BLaER1 treated with 17β-estradiol and CSF1 and Interleukin-3, amounts not matched to agents 10 nM and 100 nM (cell line): ENCODE measurements around the gene ARSK.
"Not testable (repeated sequence)": the region's sequence is repeated elsewhere in the genome, so short reads cannot be mapped to it uniquely, and the experiment has no call there.

Source experiments
- H3K27ac ChIP-seq, 11 experiments: shearing (Covaris generic); formaldehyde crosslinking; 2 replicates each; pipeline ENCODE4 v1.8.1; 2022
- H3K27me3 ChIP-seq, 11 experiments: shearing (Covaris generic); formaldehyde crosslinking; 2 replicates each; pipeline ENCODE4 v1.8.1; 2022
- H3K36me3 ChIP-seq, 11 experiments: shearing (Covaris generic); formaldehyde crosslinking; 2 replicates each; pipeline ENCODE4 v1.8.1; 2022
- H3K4me1 ChIP-seq, 10 experiments: shearing (Covaris generic); formaldehyde crosslinking; 2 replicates each; pipeline ENCODE4 v1.8.1; 2022
- H3K4me2 ChIP-seq, 11 experiments: shearing (Covaris generic); formaldehyde crosslinking; 2 replicates each; pipeline ENCODE4 v1.8.1; 2022
- H3K4me3 ChIP-seq, 10 experiments: shearing (Covaris generic); formaldehyde crosslinking; 2 replicates each; pipeline ENCODE4 v1.8.1; 2022
- H3K9ac ChIP-seq, 11 experiments: shearing (Covaris generic); formaldehyde crosslinking; 2 replicates each; pipeline ENCODE4 v1.8.1; 2022
- H3K9me3 ChIP-seq, 11 experiments: shearing (Covaris generic); formaldehyde crosslinking; replicated peaks in 1 of 11; 2 replicates each; pipeline ENCODE4 v1.8.1; 2022
- H4K20me1 ChIP-seq, 11 experiments: shearing (Covaris generic); formaldehyde crosslinking; 2 replicates each; pipeline ENCODE4 v1.8.1; 2022
- Cebpa-rat ChIP-seq, 11 experiments: shearing (Covaris generic); IDR thresholded peaks; 2 replicates each; pipeline ENCODE4 v1.8.1; 2022

Gene ARSK

DNA sequence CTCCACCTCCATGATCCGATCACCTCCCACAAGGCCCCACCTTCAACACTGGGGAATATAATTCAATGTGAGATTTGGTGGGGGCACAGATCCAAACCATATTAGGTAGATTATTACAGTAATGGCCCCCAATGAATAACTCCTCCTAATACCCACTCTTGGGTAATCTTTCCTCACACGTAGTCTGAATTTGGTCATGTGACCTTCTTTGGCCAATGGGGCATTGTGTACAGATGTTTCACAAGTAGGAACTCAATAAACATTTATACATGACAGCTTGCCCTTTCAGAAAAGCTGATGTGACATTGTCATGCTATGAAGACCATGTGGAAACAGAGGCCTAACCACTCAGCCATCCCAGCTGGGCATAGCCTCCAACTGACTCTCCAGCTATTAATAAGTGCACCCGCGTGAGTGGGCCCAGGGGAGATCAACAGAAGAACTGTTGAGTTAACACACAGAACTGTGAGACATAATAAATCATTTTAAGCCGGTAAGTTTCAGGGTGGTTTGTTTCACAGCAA lies 75.6 kb downstream of the ARSK start:
- Histone ChIP-seq H3K27ac (peak overlapping the region in 3 of 11 experiments; percentile 1 to 33 (median 7); a peak in 1 of 22 replicates), H4K20me1 (no peaks in the 10 kb centered on the region), H3K36me3 (no peaks in the 10 kb centered on the region), H3K27me3 (no peaks in the 10 kb centered on the region), H3K9me3 (peaks cover 0 to 19% (median 10%) of the 10 kb centered on the region in 11 experiments; a peak in 11 of 22 replicates), H3K4me3 (no peak overlapping the region), H3K9ac (no peak overlapping the region), H3K4me1 (peaks cover 17 to 44% (median 36%) of the 10 kb centered on the region in 10 experiments; a peak in 19 of 20 replicates), H3K4me2 (peak overlapping the region in 10 of 11 experiments; percentile 0 to 69 (median 58); a peak in 17 of 22 replicates)
- no peak for TF ChIP-seq Cebpa-rat (IDR thresholded peaks at IDR 0.05)

DNA sequence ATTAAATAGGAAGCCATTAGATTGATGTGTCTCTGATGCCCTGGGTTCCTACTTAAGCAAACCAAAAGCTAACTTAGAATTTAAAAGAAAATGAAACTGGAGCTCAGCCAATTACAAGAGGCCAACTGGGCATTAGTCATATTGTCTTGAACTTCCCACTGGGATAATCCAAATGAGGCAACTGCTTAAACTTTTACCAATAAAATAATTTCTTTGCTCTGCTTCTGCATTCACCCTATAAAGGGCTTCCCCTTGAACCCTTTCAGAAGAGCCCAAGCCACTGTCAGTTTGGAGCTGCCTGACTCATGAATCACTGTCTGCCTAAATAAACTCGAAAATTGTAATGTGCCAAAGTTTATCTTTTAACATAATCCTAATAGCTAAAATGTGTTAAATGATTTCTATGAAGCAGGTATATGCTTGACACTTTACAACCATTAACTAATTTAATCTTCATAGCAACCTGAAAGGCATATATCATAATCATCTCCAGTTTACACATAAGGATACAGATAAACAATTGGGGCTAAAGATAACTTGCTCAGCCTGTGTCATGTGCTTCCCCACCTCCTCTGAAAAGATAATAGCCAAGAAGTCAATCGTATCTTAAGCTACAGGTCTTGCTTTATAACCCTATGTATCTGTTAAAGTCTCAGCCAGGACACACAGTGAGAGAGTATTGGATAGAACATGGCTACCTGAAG lies 76.5 kb downstream of the ARSK start:
- H3K27me3 ChIP-seq: no peaks in the 10 kb centered on the region
- peaks cover 0 to 19% (median 10%) of the 10 kb centered on the region in 11 experiments; a peak in 11 of 22 replicates for H3K9me3 ChIP-seq
- H3K27ac ChIP-seq: peak overlapping the region in 5 of 11 experiments; percentile 7 to 44 (median 22); a peak in 4 of 22 replicates
- H4K20me1 ChIP-seq: no peaks in the 10 kb centered on the region
- no peak overlapping the region for H3K4me3 ChIP-seq
- no peaks in the 10 kb centered on the region for H3K36me3 ChIP-seq
- H3K4me2 ChIP-seq: peak overlapping the region; percentile 19 to 69 (median 57); a peak in 20 of 22 replicates
- no peak overlapping the region for H3K9ac ChIP-seq
- TF ChIP-seq Cebpa-rat (IDR thresholded peaks at IDR 0.05): no peak
- H3K4me1 ChIP-seq: peaks cover 17 to 44% (median 36%) of the 10 kb centered on the region in 10 experiments; a peak in 19 of 20 replicates

DNA sequence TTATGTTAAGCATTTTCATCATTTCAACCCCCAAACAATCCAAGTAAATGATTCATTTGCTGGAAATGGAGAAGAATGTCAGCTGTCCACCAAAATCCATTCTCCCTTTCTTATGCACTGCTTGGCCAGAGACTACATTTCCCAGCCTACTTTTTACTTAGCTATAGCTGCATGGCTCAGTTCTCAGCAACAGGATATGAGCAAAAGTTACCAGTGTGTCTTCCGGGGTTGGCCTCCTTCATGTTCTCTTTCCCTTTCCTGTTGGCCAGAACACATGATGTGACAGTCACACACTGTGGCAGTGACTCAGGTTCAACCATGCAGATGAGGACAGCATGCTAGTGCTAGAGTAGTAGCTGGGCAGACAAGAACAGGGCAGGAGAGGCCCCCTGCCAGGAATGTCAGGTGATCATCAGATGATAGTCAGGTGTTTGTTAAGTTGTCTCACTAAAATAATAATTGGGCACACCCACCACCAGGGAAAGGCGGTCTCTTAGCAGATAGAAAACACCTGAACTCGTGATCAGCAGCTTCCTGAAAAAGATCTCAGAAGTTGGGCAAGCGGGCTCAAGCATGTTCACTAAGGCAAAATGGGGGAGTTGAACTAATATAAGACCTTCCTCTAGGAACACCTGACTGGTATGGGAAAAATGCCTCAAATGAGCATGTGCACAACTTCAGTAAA lies 77.2 kb downstream of the ARSK start:
- Histone ChIP-seq H3K4me3 (no peak overlapping the region), H4K20me1 (no peaks in the 10 kb centered on the region), H3K36me3 (no peaks in the 10 kb centered on the region), H3K9me3 (peaks cover 0 to 19% (median 10%) of the 10 kb centered on the region in 11 experiments; a peak in 11 of 22 replicates), H3K27ac (peak overlapping the region in 10 of 11 experiments; percentile 18 to 64 (median 44); a peak in 15 of 22 replicates), H3K9ac (no peak overlapping the region), H3K27me3 (no peaks in the 10 kb centered on the region), H3K4me2 (peak overlapping the region; percentile 19 to 69 (median 57); a peak in 20 of 22 replicates), H3K4me1 (peaks cover 17 to 44% (median 36%) of the 10 kb centered on the region in 10 experiments; a peak in 19 of 20 replicates)
- TF ChIP-seq Cebpa-rat (IDR thresholded peaks at IDR 0.05): no peak

DNA sequence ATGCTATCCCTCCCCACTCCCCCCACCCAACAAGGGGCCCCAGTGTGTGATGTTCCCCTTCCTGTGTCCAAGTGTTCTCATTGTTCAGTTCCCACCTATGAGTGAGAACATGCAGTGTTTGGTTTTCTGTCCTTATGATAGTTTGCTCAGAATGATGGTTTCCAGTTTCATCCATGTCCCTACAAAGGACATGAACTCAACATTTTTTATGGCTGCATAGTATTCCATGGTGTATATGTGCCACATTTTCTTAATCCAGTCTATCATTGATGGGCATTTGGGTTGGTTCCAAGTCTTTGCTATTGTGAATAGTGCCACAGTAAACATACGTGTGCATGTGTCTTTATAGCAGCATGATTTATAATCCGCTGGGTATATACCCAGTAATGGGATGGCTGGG lies 78.0 kb downstream of the ARSK start:
- not testable (repeated sequence) for H3K27ac ChIP-seq, H3K36me3 ChIP-seq, H3K4me2 ChIP-seq, H3K9ac ChIP-seq, H3K27me3 ChIP-seq, H4K20me1 ChIP-seq, H3K4me3 ChIP-seq
- Histone ChIP-seq H3K4me1 (peaks cover 17 to 44% (median 36%) of the 10 kb centered on the region in 10 experiments; a peak in 19 of 20 replicates), H3K9me3 (peaks cover 0 to 19% (median 10%) of the 10 kb centered on the region in 11 experiments; a peak in 11 of 22 replicates)

DNA sequence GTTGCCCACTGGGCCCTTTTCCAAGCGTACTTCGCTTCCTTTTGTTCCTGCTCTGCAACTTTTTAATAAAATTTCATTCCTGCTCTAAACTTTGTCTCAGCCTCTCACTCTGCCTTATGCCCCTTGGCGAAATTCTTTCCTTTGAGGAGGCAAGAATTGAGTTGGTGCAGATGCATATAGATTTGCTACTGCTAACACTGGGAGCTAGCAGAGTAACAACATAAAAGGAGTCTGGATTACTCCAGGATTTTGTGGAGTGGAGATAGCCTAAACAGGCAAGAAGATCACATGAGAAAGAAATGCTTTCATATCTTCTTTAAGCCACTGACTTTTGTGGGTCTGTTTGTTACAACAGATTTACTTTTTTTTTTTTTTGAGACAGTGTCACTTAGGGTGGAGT lies 78.8 kb downstream of the ARSK start:
- no peak for TF ChIP-seq Cebpa-rat (IDR thresholded peaks at IDR 0.05)
- peaks cover 17 to 37% (median 30%) of the 10 kb centered on the region in 10 experiments; a peak in 19 of 20 replicates for H3K4me1 ChIP-seq
- no peak overlapping the region for H3K27ac ChIP-seq
- H3K9me3 ChIP-seq: peaks cover 0 to 14% (median 7%) of the 10 kb centered on the region in 11 experiments; a peak in 11 of 22 replicates
- no peak overlapping the region for H3K9ac ChIP-seq
- H3K4me2 ChIP-seq: no peak overlapping the region
- H3K4me3 ChIP-seq: no peak overlapping the region
- no peaks in the 10 kb centered on the region for H4K20me1 ChIP-seq
- H3K27me3 ChIP-seq: no peaks in the 10 kb centered on the region
- H3K36me3 ChIP-seq: no peaks in the 10 kb centered on the region

DNA sequence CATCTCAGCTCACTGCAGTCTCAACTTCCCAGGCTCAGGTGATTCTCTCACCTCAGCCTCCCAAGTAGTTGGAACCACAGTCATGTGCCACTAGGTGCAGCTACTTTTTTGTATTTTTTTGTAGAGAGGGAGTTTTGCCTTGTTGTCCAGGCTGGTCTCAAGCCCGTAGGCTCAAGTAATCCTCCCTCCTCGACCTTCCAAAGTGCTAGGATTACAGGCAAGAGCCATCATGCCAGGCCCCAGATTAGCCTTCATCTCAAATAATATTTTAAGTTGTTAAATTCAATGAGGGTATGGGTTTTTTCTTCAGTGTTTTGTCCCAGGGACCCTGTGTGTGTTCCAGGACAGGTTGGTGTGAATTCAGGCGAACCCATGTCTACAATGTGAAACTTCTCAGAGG lies 79.2 kb downstream of the ARSK start:
- H3K4me3 ChIP-seq: no peak overlapping the region
- peaks cover 0 to 12% (median 5%) of the 10 kb centered on the region in 11 experiments; a peak in 10 of 22 replicates for H3K9me3 ChIP-seq
- H3K27ac ChIP-seq: no peak overlapping the region
- H3K4me1 ChIP-seq: peaks cover 15 to 33% (median 26%) of the 10 kb centered on the region in 10 experiments; a peak in 18 of 20 replicates
- no peak overlapping the region for H3K9ac ChIP-seq
- TF ChIP-seq Cebpa-rat (IDR thresholded peaks at IDR 0.05): no peak
- H4K20me1 ChIP-seq: no peaks in the 10 kb centered on the region
- no peaks in the 10 kb centered on the region for H3K36me3 ChIP-seq
- H3K4me2 ChIP-seq: no peak overlapping the region
- no peaks in the 10 kb centered on the region for H3K27me3 ChIP-seq

DNA sequence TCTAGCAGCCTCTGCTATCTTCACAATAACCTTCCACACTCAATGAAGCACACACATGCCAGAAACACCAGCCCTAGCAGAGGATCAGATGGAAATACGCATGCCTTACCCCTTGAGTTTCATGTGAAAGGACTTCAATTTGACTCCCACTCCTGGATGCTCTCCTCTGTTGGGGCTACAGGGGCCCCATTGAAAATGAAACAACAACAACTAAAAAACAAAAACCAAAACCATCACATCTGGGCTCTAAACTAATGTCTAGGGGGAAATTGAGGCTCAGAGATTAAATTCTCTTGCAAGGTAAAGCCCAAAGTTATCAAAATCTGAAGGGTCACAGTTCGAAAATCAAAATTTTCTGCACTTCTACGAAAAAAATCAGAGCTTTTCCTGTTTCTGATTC lies 83.7 kb downstream of the ARSK start:
- no peaks in the 10 kb centered on the region for H3K9me3 ChIP-seq
- H3K27me3 ChIP-seq: no peaks in the 10 kb centered on the region
- no peaks in the 10 kb centered on the region for H3K36me3 ChIP-seq
- H4K20me1 ChIP-seq: no peaks in the 10 kb centered on the region
- H3K27ac ChIP-seq: no peak overlapping the region
- no peak overlapping the region for H3K4me3 ChIP-seq
- H3K9ac ChIP-seq: no peak overlapping the region
- no peaks in the 10 kb centered on the region for H3K4me1 ChIP-seq
- TF ChIP-seq Cebpa-rat (IDR thresholded peaks at IDR 0.05): no peak
- no peak overlapping the region for H3K4me2 ChIP-seq

DNA sequence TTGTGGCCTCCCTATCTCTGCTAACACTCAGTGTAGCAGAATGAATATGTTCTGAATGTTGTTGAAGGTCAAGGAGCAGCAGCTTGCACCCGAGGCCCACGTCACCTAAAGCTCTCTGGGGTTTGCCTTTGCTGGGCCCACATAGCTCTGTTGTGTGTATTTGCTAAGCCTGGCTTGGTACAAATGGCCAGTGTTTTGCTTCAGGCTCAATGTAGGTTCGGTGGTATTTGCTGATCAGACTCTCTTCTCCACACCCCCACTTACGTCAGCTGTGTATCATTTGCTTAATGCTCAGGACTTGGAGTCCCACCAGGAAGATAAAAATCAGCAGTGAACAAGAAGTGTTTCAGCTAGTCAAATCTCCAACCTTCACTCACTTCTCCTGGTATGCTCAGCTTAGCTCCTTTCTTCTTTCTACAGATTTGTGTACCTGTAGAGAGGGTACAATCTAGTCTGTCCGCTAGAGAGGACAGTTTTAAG lies 86.9 kb downstream of the ARSK start:
- H4K20me1 ChIP-seq: no peaks in the 10 kb centered on the region
- no peaks in the 10 kb centered on the region for H3K27me3 ChIP-seq
- H3K4me2 ChIP-seq: no peak overlapping the region
- H3K4me1 ChIP-seq: peaks cover 3 to 20% (median 13%) of the 10 kb centered on the region in 10 experiments; a peak in 18 of 20 replicates
- H3K9ac ChIP-seq: no peak overlapping the region
- no peaks in the 10 kb centered on the region for H3K36me3 ChIP-seq
- H3K9me3 ChIP-seq: no peaks in the 10 kb centered on the region
- no peak overlapping the region for H3K4me3 ChIP-seq
- no peak for TF ChIP-seq Cebpa-rat (IDR thresholded peaks at IDR 0.05)
- no peak overlapping the region for H3K27ac ChIP-seq

DNA sequence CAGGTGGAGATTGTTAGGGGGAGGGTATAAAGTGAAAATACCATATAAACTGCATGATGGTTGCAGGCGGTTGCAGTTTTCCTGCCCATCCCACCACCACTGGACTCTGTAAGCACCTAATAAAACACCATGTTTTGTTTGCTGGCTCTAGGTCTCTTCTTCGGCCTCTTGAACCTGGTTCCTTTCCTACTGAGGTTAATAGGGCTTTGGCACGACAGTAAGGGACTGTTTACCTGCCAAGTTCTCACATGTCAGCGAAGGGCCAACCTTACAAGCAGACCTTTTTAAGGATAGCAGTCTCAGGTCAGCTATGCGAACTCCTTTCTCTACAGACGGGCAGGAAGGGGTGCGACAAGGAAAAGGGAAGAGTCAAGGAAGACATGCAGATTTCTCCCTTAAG lies 88.3 kb downstream of the ARSK start:
- Histone ChIP-seq H4K20me1 (no peaks in the 10 kb centered on the region), H3K4me2 (no peak overlapping the region), H3K27ac (no peak overlapping the region), H3K9ac (no peak overlapping the region), H3K4me1 (peaks cover 15 to 33% (median 26%) of the 10 kb centered on the region in 10 experiments), H3K36me3 (no peaks in the 10 kb centered on the region), H3K4me3 (no peak overlapping the region), H3K27me3 (no peaks in the 10 kb centered on the region), H3K9me3 (no peaks in the 10 kb centered on the region)
- TF ChIP-seq Cebpa-rat (IDR thresholded peaks at IDR 0.05): no peak
